HEK293 (cell line): Measurements from ENCODE around the gene KCNQ1.

Experiments used
- CTCF ChIA-PET: fragments of 350-600 bp; formaldehyde crosslinking; extraction: SDS; loops from one replicate; lab custom pipeline; 2021; ENCODE audit warnings: antibody characterized with exemption; lab: Yijun Ruan, JAX
- POLR2A ChIA-PET: fragments of 300-600 bp; formaldehyde crosslinking; extraction: SDS; loops from one replicate; lab custom pipeline; 2020; ENCODE audit warnings: antibody characterized with exemption, inconsistent platforms; lab: Yijun Ruan, JAX
- H3K27ac ChIP-seq: fragments of 200-500 bp; sonication (Bioruptor generic); 2 replicates; pipeline ENCODE4 v1.5.1; 2014; ENCODE audit warnings: low read depth, low read length, control low read depth, inconsistent platforms; ENCODE audit errors: extremely low read depth
- H3K36me3 ChIP-seq, 2 experiments: fragments of 200-500 bp in 1 of 2; sonication (Bioruptor generic) in 1 of 2; 1 replicate in 1 of 2; 2 replicates in 1 of 2; pipeline ENCODE4 v1.5.1; 2014 to 2017; ENCODE audit warnings: inconsistent platforms in 2 of 2, low read length in 2 of 2; ENCODE audit not compliant: control insufficient read depth in 2 of 2, insufficient read depth in 1 of 2
- H3K4me1 ChIP-seq: fragments of 200-500 bp; sonication (Bioruptor generic); 2 replicates; pipeline ENCODE4 v1.5.1; 2014; ENCODE audit warnings: mild to moderate bottlenecking, low read length, inconsistent platforms; ENCODE audit not compliant: control insufficient read depth, insufficient read depth
- H3K4me3 ChIP-seq: 2 replicates; pipeline ENCODE4 v1.5.1; 2011; ENCODE audit warnings: low read depth, mild to moderate bottlenecking, control low read depth, low read length, moderate library complexity
- H3K9me3 ChIP-seq: fragments of 200-500 bp; sonication (Bioruptor generic); 2 replicates; pipeline ENCODE4 v1.5.1; 2014; ENCODE audit warnings: low read depth, low read length, inconsistent platforms; ENCODE audit not compliant: control insufficient read depth, insufficient read depth
- ATF2 ChIP-seq: fragments of 450-650 bp; formaldehyde crosslinking; IDR thresholded peaks from 2 replicates; pipeline ENCODE4 v1.5.1; 2016; ENCODE audit warnings: missing biosample characterization, missing genetic modification characterization, low read depth
- CTCF ChIP-seq: fragments of 450-650 bp; formaldehyde crosslinking; IDR thresholded peaks from 2 replicates; pipeline ENCODE4 v1.5.1; 2016; ENCODE audit warnings: missing biosample characterization, missing genetic modification characterization
- GLIS1 ChIP-seq: fragments of 450-650 bp; formaldehyde crosslinking; IDR thresholded peaks from 2 replicates; pipeline ENCODE4 v1.5.1; 2016; ENCODE audit warnings: missing biosample characterization, missing genetic modification characterization
- PATZ1 ChIP-seq: fragments of 450-650 bp; formaldehyde crosslinking; IDR thresholded peaks from 2 replicates; pipeline ENCODE4 v1.5.1; 2016; ENCODE audit warnings: missing biosample characterization, missing genetic modification characterization
- REPIN1 ChIP-seq: fragments of 450-650 bp; formaldehyde crosslinking; IDR thresholded peaks from 2 replicates; pipeline ENCODE4 v1.5.1; 2017; ENCODE audit warnings: missing biosample characterization, missing genetic modification characterization, low read depth
- ZBTB10 ChIP-seq: fragments of 450-650 bp; formaldehyde crosslinking; IDR thresholded peaks from 2 replicates; pipeline ENCODE4 v1.5.1; 2016; ENCODE audit warnings: missing biosample characterization, missing genetic modification characterization
- ZNF169 ChIP-seq: fragments of 450-650 bp; formaldehyde crosslinking; IDR thresholded peaks from 2 replicates; pipeline ENCODE4 v1.5.1; 2016; ENCODE audit warnings: missing biosample characterization, missing genetic modification characterization
- ZNF24 ChIP-seq: fragments of 450-650 bp; formaldehyde crosslinking; IDR thresholded peaks from 2 replicates; pipeline ENCODE4 v1.5.1; 2016; ENCODE audit warnings: missing biosample characterization, missing genetic modification characterization
- ZNF280D ChIP-seq: fragments of 450-650 bp; formaldehyde crosslinking; IDR thresholded peaks from 2 replicates; pipeline ENCODE4 v1.5.1; 2016; ENCODE audit warnings: missing biosample characterization, missing genetic modification characterization
- ZNF394 ChIP-seq: fragments of 450-650 bp; formaldehyde crosslinking; IDR thresholded peaks from 2 replicates; pipeline ENCODE4 v1.5.1; 2016; ENCODE audit warnings: missing biosample characterization, missing genetic modification characterization, mild to moderate bottlenecking, moderate library complexity, borderline replicate concordance
- ZNF513 ChIP-seq: fragments of 450-650 bp; IDR thresholded peaks from 2 replicates; pipeline ENCODE4 v1.5.1; 2018; ENCODE audit warnings: missing biosample characterization, missing genetic modification characterization
- ZNF555 ChIP-seq: fragments of 450-650 bp; formaldehyde crosslinking; conservative IDR thresholded peaks from 2 replicates; pipeline ENCODE4 v1.5.1; 2017; ENCODE audit warnings: missing biosample characterization, mild to moderate bottlenecking, missing genetic modification characterization, inconsistent platforms
- ZNF610 ChIP-seq: fragments of 450-650 bp; formaldehyde crosslinking; IDR thresholded peaks from 2 replicates; pipeline ENCODE4 v1.5.1; 2016; ENCODE audit warnings: missing biosample characterization, missing genetic modification characterization, borderline replicate concordance
- ZNF660 ChIP-seq: fragments of 450-650 bp; IDR thresholded peaks from 2 replicates; pipeline ENCODE4 v1.5.1; 2018; ENCODE audit warnings: missing biosample characterization, mild to moderate bottlenecking, missing genetic modification characterization
- ZNF692 ChIP-seq: fragments of 450-650 bp; formaldehyde crosslinking; IDR thresholded peaks from 2 replicates; pipeline ENCODE4 v1.5.1; 2016; ENCODE audit warnings: missing biosample characterization, missing genetic modification characterization
- ZNF747 ChIP-seq: fragments of 450-650 bp; formaldehyde crosslinking; IDR thresholded peaks from 2 replicates; pipeline ENCODE4 v1.5.1; 2016; ENCODE audit warnings: missing biosample characterization, missing genetic modification characterization
- ZNF776 ChIP-seq: fragments of 450-650 bp; formaldehyde crosslinking; IDR thresholded peaks from 2 replicates; pipeline ENCODE4 v1.5.0; 2017; ENCODE audit warnings: missing biosample characterization, missing genetic modification characterization, borderline replicate concordance

Gene KCNQ1

GRCh38 chr11:2881981-2882375, 437.2 kb downstream of the KCNQ1 start:
- no peak overlapping the region for H3K4me3 ChIP-seq
- CTCF ChIA-PET, result interaction anchor here (1.8 to 16.8 kb wide), 2 partner anchors 11 to 349 kb away, joined by 8 to 456 read pairs; no protein-coding TSS in a partner anchor
- POLR2A ChIA-PET, result interaction anchor here (1.1 kb wide), 1 partner anchor 48 kb away, joined by 3 read pairs; the partner anchor contains the start of gene PHLDA2
- TF ChIP-seq ZNF169 (tag by site-specific recombination) (no peak), ZBTB10 (tag by site-specific recombination) (no peak), ZNF660 (tag by site-specific recombination) (no peak), ZNF24 (no peak), ZNF692 (tag by site-specific recombination) (no peak), CTCF (tag by site-specific recombination) (no peak), PATZ1 (tag by site-specific recombination) (no peak), ZNF776 (tag by site-specific recombination) (no peak), ZNF555 (tag by site-specific recombination) (no peak), GLIS1 (tag by site-specific recombination) (no peak), ZNF610 (no peak), REPIN1 (tag by site-specific recombination) (no peak)
- H3K36me3 ChIP-seq, result no peaks in the 10 kb centered on the region
- no peaks in the 10 kb centered on the region for H3K9me3 ChIP-seq
- H3K27ac ChIP-seq, result no peak overlapping the region
- H3K4me1 ChIP-seq, result no peaks in the 10 kb centered on the region

- no peak overlapping the region for H3K4me3 ChIP-seq
- no peaks in the 10 kb centered on the region for H3K9me3 ChIP-seq
- no peak overlapping the region for H3K27ac ChIP-seq
- no peaks in the 10 kb centered on the region for H3K4me1 ChIP-seq
- CTCF ChIA-PET, result interaction anchor here (1.0 to 16.8 kb wide), 3 partner anchors 9 to 349 kb away, joined by 5 to 456 read pairs (median 8); no protein-coding TSS in a partner anchor
- H3K36me3 ChIP-seq, result no peaks in the 10 kb centered on the region
- POLR2A ChIA-PET, result interaction anchor here (1.1 kb wide), 1 partner anchor 47 kb away, joined by 3 read pairs; the partner anchor contains the start of gene PHLDA2
- TF ChIP-seq ZNF747 (tag by site-specific recombination) (no peak), ZNF280D (no peak), ZNF394 (no peak), ZNF513 (tag by site-specific recombination) (no peak), ATF2 (tag by site-specific recombination) (no peak)
These were observed 437.7 kb downstream of the KCNQ1 start for GRCh38 chr11:2882396-2883110.
